GM19043 (cell line): Measurements from ENCODE around the gene RNF222.
"Not testable (repeated sequence)": the region's sequence is repeated elsewhere in the genome, so short reads cannot be mapped to it uniquely, and the experiment has no call there.

Experiments used
- ATAC-seq: cut with Tn5 transposase; IDR thresholded peaks from one replicate; pipeline ENCODE4 v1.9.1; 2021; ENCODE audit warnings: low read depth; ENCODE audit not compliant: unreplicated experiment

RNF222 gene

GRCh38 chr17:8382880-8383142, 14.8 kb downstream of the RNF222 start:
- ATAC-seq: no peak

- ATAC-seq: no peak
Measured at GRCh38 chr17:8382052-8382879, 15.4 kb downstream of the RNF222 start.

GRCh38 chr17:8380049-8380448, 17.6 kb downstream of the RNF222 start:
- ATAC-seq: no peak

DNA sequence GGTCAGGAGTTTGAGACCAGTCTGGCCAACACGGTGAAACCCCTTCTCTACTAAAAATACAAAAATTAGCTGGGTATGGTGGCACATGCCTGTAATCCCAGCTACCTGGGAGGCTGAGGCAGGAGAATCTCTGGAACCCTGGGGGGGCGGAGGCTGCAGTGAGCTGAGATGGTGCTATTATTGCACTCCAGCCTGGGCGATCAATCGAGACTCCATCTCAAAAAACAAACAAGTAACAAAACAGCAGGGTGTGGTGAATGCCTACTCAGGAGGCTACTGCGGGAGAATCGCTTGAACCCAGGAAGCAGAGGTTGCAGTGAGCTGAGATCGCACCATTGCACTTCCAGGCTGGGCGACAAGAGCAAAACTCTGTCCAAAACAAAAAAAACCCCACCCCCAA, 19.5 kb downstream of the RNF222 start:
- not testable (repeated sequence) for ATAC-seq

- ATAC-seq: no peak
Measured at GRCh38 chr17:8377422-8377821, 20.2 kb downstream of the RNF222 start.

GRCh38 chr17:8376271-8377067, 21.2 kb downstream of the RNF222 start, which contains the start of gene KRABD2:
TSS of gene KRABD2 (minus strand) at chr17:8376704.
- ATAC-seq: no peak

DNA sequence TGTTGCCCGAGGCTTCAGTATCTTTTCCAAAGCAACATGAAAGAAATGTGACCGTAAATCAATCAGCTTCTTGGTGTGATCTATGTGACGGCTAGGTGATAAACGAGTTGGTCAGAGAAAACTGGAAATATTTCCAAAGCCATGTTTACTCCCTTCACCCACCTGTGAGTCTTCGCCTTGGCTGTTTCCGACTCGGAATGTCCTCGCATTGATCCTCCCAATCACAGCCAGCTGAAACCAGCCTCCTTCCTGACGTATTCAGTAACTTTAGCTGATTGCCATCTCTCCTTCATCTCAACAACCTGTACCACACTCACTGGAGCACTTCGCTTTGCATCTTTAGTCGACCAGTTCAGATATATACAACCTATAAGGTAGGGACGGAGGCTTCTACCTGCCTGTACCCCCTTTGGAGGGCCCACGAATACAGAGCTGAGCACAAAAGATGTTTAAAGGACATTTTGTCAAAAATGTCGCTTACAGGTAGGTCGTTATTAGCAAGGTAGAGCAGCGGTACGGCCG, 21.8 kb downstream of the RNF222 start:
- ATAC-seq: no peak

DNA sequence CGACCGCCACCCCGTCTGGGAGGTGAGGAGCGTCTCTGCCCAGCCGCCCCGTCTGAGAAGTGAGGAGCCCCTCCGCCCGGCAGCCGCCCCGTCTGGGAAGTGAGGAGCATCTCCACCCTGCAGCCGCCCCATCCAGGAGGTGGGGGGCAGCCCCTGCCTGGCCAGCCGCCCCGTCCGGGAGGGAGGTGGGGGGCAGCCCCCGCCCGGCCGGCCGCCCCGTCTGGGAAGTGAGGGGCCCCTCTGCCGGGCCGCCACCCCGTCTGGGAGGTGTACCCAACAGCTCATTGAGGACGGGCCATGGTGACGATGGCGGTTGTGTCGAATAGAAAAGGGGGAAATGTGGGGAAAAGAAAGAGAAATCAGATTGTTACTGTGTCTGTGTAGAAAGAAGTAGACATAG, 23.8 kb downstream of the RNF222 start:
- ATAC-seq: not testable (repeated sequence)

- ATAC-seq: no peak
Measured at GRCh38 chr17:8372422-8372821, 25.2 kb downstream of the RNF222 start.

DNA sequence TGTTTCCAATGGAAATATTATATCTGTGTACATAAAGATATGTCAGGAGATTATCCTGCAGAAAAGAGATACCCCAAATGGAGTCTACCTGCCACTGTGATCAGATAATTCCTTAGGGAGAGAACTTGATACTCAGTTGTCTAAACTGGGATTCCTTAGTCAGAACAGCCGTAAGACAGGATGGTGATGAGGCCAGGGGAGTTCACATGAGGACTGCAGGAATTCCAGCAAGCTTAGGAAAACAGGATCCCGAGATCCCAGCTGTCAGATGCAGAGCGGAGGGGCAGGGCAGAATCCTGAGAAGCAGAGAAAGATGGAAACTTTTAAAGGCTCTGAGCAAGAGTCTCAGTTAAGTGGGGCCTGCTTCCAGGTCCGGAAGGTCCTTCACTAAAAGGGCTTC, 25.8 kb downstream of the RNF222 start:
- no peak for ATAC-seq

GRCh38 chr17:8369944-8370343, 27.7 kb downstream of the RNF222 start:
- no peak for ATAC-seq

DNA sequence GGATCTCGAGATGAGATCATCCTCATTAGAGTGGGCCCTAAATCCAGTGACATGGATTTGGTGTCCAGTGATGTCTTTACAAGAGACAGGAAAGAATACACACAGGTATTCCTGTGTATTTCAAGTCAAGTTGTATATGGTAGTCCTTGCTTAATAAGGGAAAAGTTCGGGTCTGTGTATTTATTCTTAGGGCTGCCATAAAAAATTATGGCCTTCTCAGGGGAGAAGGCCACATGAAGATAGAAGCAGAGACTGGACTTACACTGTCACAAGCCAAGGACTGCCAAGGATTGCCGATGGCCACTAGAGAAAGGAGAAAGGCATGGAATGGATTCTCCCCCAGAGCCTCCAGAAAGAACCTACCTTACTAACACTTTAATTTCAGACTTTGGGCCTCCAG, 29.4 kb downstream of the RNF222 start:
- ATAC-seq: no peak

GRCh38 chr17:8366231-8366630, 31.4 kb downstream of the RNF222 start:
- no peak for ATAC-seq

GRCh38 chr17:8365143-8365542, 32.5 kb downstream of the RNF222 start:
- no peak for ATAC-seq

GRCh38 chr17:8362651-8363332, 34.8 kb downstream of the RNF222 start:
- ATAC-seq: no peak

GRCh38 chr17:8360751-8361150, 36.9 kb downstream of the RNF222 start:
- no peak for ATAC-seq

GRCh38 chr17:8360260-8360659, 37.4 kb downstream of the RNF222 start:
- no peak for ATAC-seq

GRCh38 chr17:8359769-8360168, 37.9 kb downstream of the RNF222 start:
- ATAC-seq: no peak

DNA sequence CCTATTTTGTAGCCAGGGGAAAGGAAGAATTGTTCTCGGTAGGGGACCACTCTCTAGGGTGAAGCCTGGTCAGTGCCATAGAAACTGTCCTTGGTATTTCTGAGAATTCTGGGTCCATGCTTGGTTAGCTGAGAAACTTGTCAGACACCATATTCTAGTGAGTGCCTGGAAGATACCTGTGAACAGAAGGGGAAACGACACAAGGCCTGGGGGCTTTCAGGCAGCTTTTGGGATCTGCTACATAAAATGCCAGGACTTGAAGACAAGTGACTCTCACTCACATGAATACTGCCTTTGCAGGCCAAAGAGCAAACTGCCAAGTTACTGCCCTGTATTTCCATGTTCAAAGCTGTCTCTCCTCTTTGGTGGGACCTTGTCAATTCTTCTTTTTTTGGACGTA, 39.7 kb downstream of the RNF222 start:
- ATAC-seq: no peak

DNA sequence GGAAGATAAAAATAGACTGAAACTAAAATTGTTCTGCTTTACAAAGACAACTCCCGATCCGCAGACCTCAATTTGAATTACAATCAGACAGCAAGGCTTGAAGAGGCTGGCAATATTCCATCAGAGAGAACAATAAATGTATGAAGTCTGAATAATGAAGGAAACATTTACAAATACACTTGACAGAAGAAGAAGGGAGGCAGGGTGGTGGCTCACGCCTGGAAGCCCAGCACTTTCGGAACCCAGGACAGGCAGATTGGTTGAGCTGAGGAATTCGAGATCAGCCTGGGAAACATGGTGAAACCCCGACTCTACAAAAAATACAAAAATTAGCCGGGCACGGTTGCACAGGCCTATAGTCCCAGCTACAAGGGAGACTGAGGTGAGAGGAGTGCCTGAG, 43.4 kb downstream of the RNF222 start:
- ATAC-seq: no peak

- no peak for ATAC-seq
Measured at GRCh38 chr17:8353736-8354135, 43.9 kb downstream of the RNF222 start.
